ENCODE results near the gene TMEM72. TPM values are rescaled to one million over a fixed set of nuclear protein-coding genes. Genes with fewer than 3 reads are reported as not detected.

The TMEM72 gene
- total and polyA plus RNA-seq, 2 of the 13 experiments (the other 11 are each of a cell fraction or from before 2014, with no cell fraction given): 0.04 TPM; not detected in 1

DNA sequence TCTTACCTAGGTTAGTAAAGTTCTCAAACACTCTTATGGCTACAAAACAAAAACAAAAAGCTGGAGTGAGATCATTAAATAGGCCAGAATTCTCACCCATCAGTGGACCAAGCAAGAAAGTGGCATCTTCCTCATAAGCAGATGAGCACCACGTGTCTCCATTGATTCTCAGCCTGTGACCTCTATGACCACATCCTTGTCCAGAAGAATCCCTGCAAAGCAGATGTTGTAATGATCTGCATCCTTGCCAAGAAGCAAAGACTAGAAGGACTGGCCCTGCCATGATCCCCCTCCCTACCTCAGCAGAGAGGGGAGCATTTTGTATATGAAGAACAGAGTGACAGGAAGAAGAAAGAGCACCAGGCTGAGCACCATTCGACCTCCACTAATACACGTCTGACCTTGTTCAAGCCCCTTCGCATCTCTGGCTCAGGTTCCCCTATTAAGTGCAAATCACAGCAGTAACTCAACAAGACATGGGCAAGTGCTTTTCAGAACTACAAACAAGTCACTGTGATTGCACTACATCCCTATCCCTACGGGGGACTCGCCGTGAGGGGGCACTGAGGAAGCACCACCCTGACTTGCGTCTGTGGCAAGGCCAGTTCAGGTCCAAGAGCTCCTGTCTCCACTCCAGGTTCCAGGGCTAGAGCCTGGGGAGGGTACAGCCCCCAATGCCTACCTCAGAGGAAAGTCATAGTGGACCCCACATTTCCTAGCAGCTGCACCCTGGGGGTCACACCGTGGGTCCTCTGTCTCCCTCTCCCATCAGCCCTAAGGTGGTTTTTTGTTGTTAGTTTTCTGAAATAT lies 26.3 kb downstream of the TMEM72 start:
- intact Hi-C loops (cut with micrococcal nuclease; ENCODE audit: unreplicated experiment) (no loop called here), in situ Hi-C loops (cut with HindIII; ENCODE audit: extremely low pct_ligation_motif_present, low pct_unique_long_range_greater_than_20kb) (no loop called here)
- ATAC-seq (no peak), DNase-seq (ENCODE audit: low spot score) (no peak), FAIRE-seq (no peak)
- H3K4me1 ChIP-seq (ENCODE audit: insufficient read depth, low read length): peaks cover 83% of the 10 kb centered on the region
- H3K9ac ChIP-seq (ENCODE audit: insufficient read depth, low read depth, low read length): no peak overlapping the region
- no peaks in the 10 kb centered on the region for H4K20me1 ChIP-seq (ENCODE audit: insufficient read depth, low read length)
- no peak for TF ChIP-seq NFE2L1 (CRISPR knock-in tag; IDR thresholded peaks at IDR 0.05; ENCODE audit: borderline replicate concordance)
- TF ChIP-seq, protein P1, sequence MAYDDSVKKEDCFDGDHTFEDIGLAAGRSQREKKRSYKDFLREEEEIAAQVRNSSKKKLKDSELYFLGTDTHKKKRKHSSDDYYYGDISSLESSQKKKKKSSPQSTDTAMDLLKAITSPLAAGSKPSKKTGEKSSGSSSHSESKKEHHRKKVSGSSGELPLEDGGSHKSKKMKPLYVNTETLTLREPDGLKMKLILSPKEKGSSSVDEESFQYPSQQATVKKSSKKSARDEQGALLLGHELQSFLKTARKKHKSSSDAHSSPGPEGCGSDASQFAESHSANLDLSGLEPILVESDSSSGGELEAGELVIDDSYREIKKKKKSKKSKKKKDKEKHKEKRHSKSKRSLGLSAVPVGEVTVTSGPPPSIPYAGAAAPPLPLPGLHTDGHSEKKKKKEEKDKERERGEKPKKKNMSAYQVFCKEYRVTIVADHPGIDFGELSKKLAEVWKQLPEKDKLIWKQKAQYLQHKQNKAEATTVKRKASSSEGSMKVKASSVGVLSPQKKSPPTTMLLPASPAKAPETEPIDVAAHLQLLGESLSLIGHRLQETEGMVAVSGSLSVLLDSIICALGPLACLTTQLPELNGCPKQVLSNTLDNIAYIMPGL (CRISPR knock-in tag; IDR thresholded peaks at IDR 0.05; ENCODE audit: borderline replicate concordance in 1 of 2, low read depth in 1 of 2): no peak
- TF ChIP-seq ZNF557 (CRISPR knock-in tag; IDR thresholded peaks at IDR 0.05): no peak
- TF ChIP-seq, protein P2, sequence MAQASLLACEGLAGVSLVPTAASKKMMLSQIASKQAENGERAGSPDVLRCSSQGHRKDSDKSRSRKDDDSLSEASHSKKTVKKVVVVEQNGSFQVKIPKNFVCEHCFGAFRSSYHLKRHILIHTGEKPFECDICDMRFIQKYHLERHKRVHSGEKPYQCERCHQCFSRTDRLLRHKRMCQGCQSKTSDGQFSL (CRISPR knock-in tag; IDR thresholded peaks at IDR 0.05): no peak
- TF ChIP-seq YEATS4 (CRISPR knock-in tag; IDR thresholded peaks at IDR 0.05; ENCODE audit: borderline replicate concordance): no peak
- H3K9me3 ChIP-seq (ENCODE audit: low read length): no peaks in the 10 kb centered on the region
- H3K4me2 ChIP-seq (ENCODE audit: low read depth, low read length): no peak overlapping the region
- H3K36me3 ChIP-seq (replicated peaks in 1 of 2; ENCODE audit: control insufficient read depth in 1 of 2, insufficient read depth in 2 of 2, low read length in 2 of 2): no peaks in the 10 kb centered on the region
- no peaks in the 10 kb centered on the region for H3K27me3 ChIP-seq (ENCODE audit: control insufficient read depth in 1 of 2, insufficient read depth in 2 of 2, low read length in 2 of 2)
- WGBS (ENCODE audit: low lambda C conversion rate): 98% methylated on average over 7 of the region's 9 CpGs
- POLR2A ChIA-PET: interaction anchor here (0.8 to 7.1 kb wide), 2 partner anchors 40 to 57 kb away, joined by 3 to 215 read pairs; partner anchors contain the start of gene DEPP1
- H3K4me3 ChIP-seq (replicated peaks in 1 of 3; ENCODE audit: insufficient read depth in 1 of 3, low read depth in 2 of 3, low read length in 3 of 3): no peak overlapping the region
- BruUV-seq (replicated peaks): no TSS peak
- CTCF ChIA-PET (ENCODE audit: low intra/inter-chr PET ratio, low total read pairs): no interaction called here
- no peaks in the 10 kb centered on the region for H3K79me2 ChIP-seq (ENCODE audit: insufficient read depth, low read length)
- no peak overlapping the region for H3K27ac ChIP-seq (ENCODE audit: extremely low read length, insufficient read depth, low read length)
- no peak overlapping the region for H2AFZ ChIP-seq (ENCODE audit: low read length)
